NT2/D1 (cell line): ENCODE data around the gene PER1.
"Not testable (repeated sequence)": the region's sequence is repeated elsewhere in the genome, so short reads cannot be mapped to it uniquely, and the experiment has no call there.

Experiments used
- SUZ12 ChIP-seq: IDR thresholded peaks from 2 replicates; pipeline ENCODE4 v1.6.1; 2011; ENCODE audit not compliant: insufficient read length, insufficient read depth; ENCODE audit errors: extremely low read depth
- YY1 ChIP-seq: IDR thresholded peaks from 2 replicates; pipeline ENCODE4 v1.6.1; 2011; ENCODE audit not compliant: insufficient read length, insufficient read depth

GRCh38 chr17:8170186-8170585 is 18.0 kb upstream of the PER1 start:
- not testable (repeated sequence) for TF ChIP-seq YY1, SUZ12
